D721Med (cell line): ENCODE measurements around the gene MFNG.

Experiments used
- DNase-seq: peaks from one replicate; pipeline ENCODE4 v3.0.0; 2011; ENCODE audit warnings: low spot score; ENCODE audit not compliant: insufficient read length
- FAIRE-seq: peaks from 2 replicates; lab custom pipeline; 2011; peaks lifted over from hg19 to GRCh38; lab: Jason Lieb, UNC
- TF ChIP-seq, protein P1 (sequence below): IDR thresholded peaks from 2 replicates; pipeline ENCODE4 v1.5.1; 2012; ENCODE audit warnings: mild to moderate bottlenecking, control low read depth; ENCODE audit not compliant: insufficient read depth; ENCODE audit errors: missing control alignments

MFNG gene

DNA sequence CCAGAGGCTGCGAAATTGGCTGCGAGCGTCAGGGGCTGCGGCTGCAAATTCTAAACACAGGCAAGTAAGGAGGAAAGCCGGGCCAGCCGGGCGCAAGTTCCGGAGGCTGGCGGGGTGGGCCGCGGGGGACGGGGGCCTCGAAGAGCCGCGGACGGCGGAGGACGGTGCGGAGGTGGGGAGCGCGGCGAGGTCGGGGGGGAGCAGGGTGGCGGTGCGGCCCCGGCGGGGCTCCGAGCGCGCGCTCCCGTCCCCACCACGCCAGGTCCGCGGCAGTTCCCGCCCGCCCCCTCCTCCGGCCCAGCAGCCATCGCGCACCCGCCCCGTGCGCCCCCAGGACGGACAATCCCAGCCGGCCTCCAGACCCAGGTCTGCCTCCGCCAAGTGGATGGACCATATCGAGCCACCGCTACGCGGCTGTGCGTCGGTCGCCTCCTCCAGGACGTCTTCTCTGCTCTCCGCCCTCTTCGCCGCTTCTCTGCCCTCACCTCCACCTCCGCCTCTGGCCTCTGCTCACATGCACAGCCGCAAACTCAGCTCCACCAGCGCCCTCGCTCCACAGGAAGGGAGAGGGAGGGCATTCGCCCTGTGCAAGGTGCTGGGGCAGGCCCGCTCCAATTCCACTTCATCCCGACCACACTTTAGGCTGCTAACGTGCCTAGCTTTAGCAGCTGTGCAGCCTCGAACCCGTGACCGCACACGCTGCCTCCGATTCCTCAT is 66.1 kb downstream of the MFNG start:
- TF ChIP-seq, protein P1, sequence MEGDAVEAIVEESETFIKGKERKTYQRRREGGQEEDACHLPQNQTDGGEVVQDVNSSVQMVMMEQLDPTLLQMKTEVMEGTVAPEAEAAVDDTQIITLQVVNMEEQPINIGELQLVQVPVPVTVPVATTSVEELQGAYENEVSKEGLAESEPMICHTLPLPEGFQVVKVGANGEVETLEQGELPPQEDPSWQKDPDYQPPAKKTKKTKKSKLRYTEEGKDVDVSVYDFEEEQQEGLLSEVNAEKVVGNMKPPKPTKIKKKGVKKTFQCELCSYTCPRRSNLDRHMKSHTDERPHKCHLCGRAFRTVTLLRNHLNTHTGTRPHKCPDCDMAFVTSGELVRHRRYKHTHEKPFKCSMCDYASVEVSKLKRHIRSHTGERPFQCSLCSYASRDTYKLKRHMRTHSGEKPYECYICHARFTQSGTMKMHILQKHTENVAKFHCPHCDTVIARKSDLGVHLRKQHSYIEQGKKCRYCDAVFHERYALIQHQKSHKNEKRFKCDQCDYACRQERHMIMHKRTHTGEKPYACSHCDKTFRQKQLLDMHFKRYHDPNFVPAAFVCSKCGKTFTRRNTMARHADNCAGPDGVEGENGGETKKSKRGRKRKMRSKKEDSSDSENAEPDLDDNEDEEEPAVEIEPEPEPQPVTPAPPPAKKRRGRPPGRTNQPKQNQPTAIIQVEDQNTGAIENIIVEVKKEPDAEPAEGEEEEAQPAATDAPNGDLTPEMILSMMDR, result no peak
- DNase-seq (no peak), FAIRE-seq (no peak)

DNA sequence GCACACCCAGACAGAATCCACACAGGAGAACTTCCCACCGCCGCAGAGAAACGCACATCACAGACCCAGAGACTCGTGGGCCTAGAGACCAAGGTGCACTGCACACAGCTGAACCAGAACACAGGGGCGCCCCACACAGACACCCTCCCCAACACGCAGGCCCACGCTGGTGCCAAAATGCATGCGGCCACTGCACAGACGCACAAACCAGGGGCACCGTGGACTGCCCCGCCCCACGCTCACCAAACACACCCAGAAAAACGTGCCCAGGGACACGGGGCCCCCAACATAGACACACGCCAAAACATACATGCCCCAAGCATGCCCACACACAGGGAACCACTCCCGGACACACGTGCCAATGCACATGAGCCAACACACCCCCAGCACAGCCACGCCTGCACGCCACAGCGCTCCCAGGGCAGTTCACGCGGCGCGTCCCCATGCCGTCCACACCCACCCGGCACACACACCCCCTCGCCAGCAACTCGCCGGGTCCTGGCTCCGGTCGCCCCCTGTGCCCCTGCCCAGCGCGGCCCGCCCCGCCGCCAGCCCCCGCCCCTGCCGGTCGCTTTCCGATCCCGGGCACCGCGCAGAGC is 66.7 kb downstream of the MFNG start:
- FAIRE-seq, result no peak
- TF ChIP-seq, protein P1, result no peak

More for the DNA sequence above, 66.7 kb downstream of the MFNG start:
- DNase-seq, result no peak
